ENCODE measurements around the gene JMJD1C. TPM values are rescaled to one million over a fixed set of nuclear protein-coding genes. Genes with fewer than 3 reads are reported as not detected.

JMJD1C gene
- total and polyA plus RNA-seq, 10 of the 15 experiments (the other 5 are each of a cell fraction or from before 2014, with no cell fraction given), result 31.2 to 83.3 (median 49.5) TPM

- Histone ChIP-seq H3K9me3 (replicated peaks; ENCODE audit: control insufficient read depth, insufficient read depth, low read length) (no peaks in the 10 kb centered on the region), H3K9ac (ENCODE audit: control insufficient read depth, insufficient read depth, low read length) (no peak overlapping the region), H4K20me1 (ENCODE audit: control insufficient read depth, insufficient read depth) (no peaks in the 10 kb centered on the region), H3K79me2 (ENCODE audit: control insufficient read depth, insufficient read depth, low read length) (peaks cover 54% of the 10 kb centered on the region), H3K4me1 (ENCODE audit: control insufficient read depth, insufficient read depth, low read length) (peaks cover 32% of the 10 kb centered on the region), H3K27me3 (replicated peaks in 1 of 2; ENCODE audit: control insufficient read depth in 2 of 2, insufficient read depth in 2 of 2, low read length in 1 of 2) (no peaks in the 10 kb centered on the region), H3K4me2 (ENCODE audit: control insufficient read depth, insufficient read depth) (peak overlapping the region; percentile 70), H3K4me3 (no peak overlapping the region; the same call in 1 of the 2 replicates), H3K27ac (ENCODE audit: control insufficient read depth, insufficient read depth) (peak overlapping the region; percentile 75), H3K36me3 (ENCODE audit: control insufficient read depth in 2 of 2, insufficient read depth in 2 of 2, low read length in 1 of 2) (peaks cover 5 to 35% of the 10 kb centered on the region in 2 experiments), H2AFZ (ENCODE audit: control insufficient read depth, low read depth, low read length) (no peak overlapping the region)
- ChIA-PET RAD21 (ENCODE audit: unreplicated experiment) (interaction anchor here (0.6 to 4.0 kb wide), 10 partner anchors 32 to 1304 kb away, joined by 3 to 30 read pairs (median 6); no protein-coding TSS in a partner anchor), CTCF (interaction anchor here (1.0 to 4.7 kb wide), 7 partner anchors 11 to 424 kb away, joined by 3 to 26 read pairs (median 3); no protein-coding TSS in a partner anchor), POLR2A (interaction anchor here (0.6 to 0.9 kb wide), 3 partner anchors 33 to 423 kb away, joined by 3 to 4 read pairs (median 3); no protein-coding TSS in a partner anchor), SMC1A (ENCODE audit: uncharacterized antibody, unreplicated experiment) (interaction anchor here (0.7 to 5.3 kb wide), 16 partner anchors 10 to 514 kb away, joined by 3 to 27 read pairs (median 8); no protein-coding TSS in a partner anchor)
- DNase-seq (ENCODE audit: low read depth, low spot score) (no peak), FAIRE-seq (peak; percentile 27), ATAC-seq (peak; percentile 10; the same call in 2 of the 3 replicates)
- no TSS peak for BruUV-seq (replicated peaks)
- in situ Hi-C loops (cut with MboI) (loop anchor here (5.0 kb wide), 1 partner anchor 426 kb away; no protein-coding TSS in a partner anchor), intact Hi-C loops (cut with micrococcal nuclease; ENCODE audit: unreplicated experiment) (loop anchor here (2.0 kb wide), 1 partner anchor 422 kb away; no protein-coding TSS in a partner anchor)
- TF ChIP-seq ZNF687 (IDR thresholded peaks at IDR 0.05) (no peak), NFIC (IDR thresholded peaks at IDR 0.05; ENCODE audit: low read depth, low read length) (0 out of 2 replicates have a peak, but pooled peaks have one; percentile 9)
Observed at GRCh38 chr10:63206576-63206975, 259.2 kb downstream of the JMJD1C start.

All from GM12878 (cell line).